HUES6 (cell line): ENCODE measurements around the gene OR5AL1.
"Not testable (repeated sequence)": the region's sequence is repeated elsewhere in the genome, so short reads cannot be mapped to it uniquely, and the experiment has no call there.

Experiments used
- H3K27ac ChIP-seq: 2 replicates; pipeline ENCODE4 v1.7.0; 2013; ENCODE audit warnings: low read depth, mild to moderate bottlenecking, low read length, inconsistent platforms
- H3K27me3 ChIP-seq: 2 replicates; pipeline ENCODE4 v1.6.1; 2013; ENCODE audit warnings: low read length; ENCODE audit not compliant: control insufficient read depth, insufficient read depth
- H3K36me3 ChIP-seq: 2 replicates; pipeline ENCODE4 v1.6.1; 2013; ENCODE audit warnings: low read length; ENCODE audit not compliant: control insufficient read depth, insufficient read depth
- H3K4me1 ChIP-seq: 2 replicates; pipeline ENCODE4 v1.6.1; 2013; ENCODE audit warnings: low read length; ENCODE audit not compliant: control insufficient read depth, insufficient read depth
- H3K4me3 ChIP-seq: 2 replicates; pipeline ENCODE4 v1.5.1; 2013; ENCODE audit warnings: low read depth, low read length
- H3K9ac ChIP-seq: one replicate; pipeline ENCODE4 v1.6.1; 2013; ENCODE audit warnings: mild to moderate bottlenecking, low read length
- H3K9me3 ChIP-seq: 2 replicates; pipeline ENCODE4 v1.6.1; 2013; ENCODE audit warnings: low read depth, low read length; ENCODE audit not compliant: control insufficient read depth, insufficient read depth

The OR5AL1 gene

DNA sequence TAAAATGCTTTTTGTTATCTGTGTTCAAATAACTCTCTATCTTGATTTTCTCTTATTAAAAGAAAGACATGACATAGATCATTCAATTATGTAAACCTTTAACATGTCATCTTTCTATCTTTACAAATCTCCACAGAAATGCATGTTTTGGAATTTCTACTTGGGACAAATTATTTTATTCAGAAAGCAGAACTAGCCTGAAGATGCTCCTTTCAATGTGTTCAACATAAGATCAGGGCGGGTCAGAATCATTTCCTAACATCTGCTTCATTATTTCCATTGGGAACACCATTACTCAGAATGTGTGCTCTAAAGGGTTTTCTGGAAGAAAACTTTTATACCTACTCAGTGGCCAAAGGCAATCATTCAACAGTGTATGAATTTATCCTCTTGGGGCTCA is at the start of gene OR5AL1:
Gene OR5AL1, plus strand, starts transcription at position 301 of the 400 bp plus-strand sequence.
- Histone ChIP-seq H3K27ac (no peak within 1 kb of the TSS), H3K9ac (no peak within 1 kb of the TSS), H3K36me3 (no peaks in the 10 kb centered on the region), H3K4me1 (no peaks in the 10 kb centered on the region), H3K9me3 (peaks cover 8% of the 10 kb centered on the region; the same call in 1 of the 2 replicates), H3K4me3 (no peak within 1 kb of the TSS), H3K27me3 (no peaks in the 10 kb centered on the region)

DNA sequence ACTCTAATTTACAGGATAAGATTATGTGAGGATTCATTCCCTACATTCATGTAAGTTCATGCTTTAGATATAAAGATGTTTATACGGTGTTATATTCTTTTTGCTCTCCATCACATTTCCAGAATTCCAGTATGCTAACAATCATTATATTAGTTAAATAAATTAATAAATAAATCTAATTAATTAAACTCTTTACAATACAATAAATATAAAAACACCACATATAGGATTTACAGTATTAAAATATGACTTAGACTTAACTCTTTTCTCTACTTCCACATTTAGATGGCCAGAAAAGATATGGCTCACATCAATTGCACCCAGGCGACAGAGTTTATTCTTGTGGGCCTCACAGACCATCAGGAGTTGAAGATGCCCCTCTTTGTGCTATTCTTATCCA is 37.2 kb upstream of the OR5AL1 start, which contains the start of gene OR8U1:
Gene OR8U1, plus strand, starts transcription at position 301 of the 400 bp plus-strand sequence. Its CDS starts 0 bp downstream, at position 301.
- Histone ChIP-seq H3K36me3 (no peaks in the 10 kb centered on the region), H3K4me3 (no peak within 1 kb of the TSS), H3K4me1 (no peaks in the 10 kb centered on the region), H3K9me3 (no peaks in the 10 kb centered on the region), H3K27me3 (no peaks in the 10 kb centered on the region), H3K27ac (no peak within 1 kb of the TSS), H3K9ac (no peak within 1 kb of the TSS)

DNA sequence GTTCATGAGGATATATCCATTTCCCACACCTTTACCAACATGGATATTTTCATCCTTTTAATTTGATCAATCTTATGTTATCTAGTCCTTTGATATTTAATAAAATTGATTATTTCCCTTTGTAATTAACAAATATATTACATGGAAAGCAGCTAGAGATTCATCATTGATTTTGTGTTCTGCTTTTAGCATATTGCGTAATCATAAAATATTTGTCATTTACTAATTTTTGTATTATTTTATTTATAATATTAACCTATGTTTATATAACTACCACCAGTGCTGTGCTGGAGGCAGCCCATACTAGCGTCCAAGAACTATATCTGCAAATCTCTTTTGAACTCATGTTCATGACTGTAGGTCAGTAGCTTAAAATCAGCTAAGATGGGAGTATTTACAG is 32.4 kb upstream of the OR5AL1 start:
- Histone ChIP-seq H3K9me3 (no peaks in the 10 kb centered on the region), H3K9ac (no peak overlapping the region), H3K27ac (no peak overlapping the region), H3K4me1 (no peaks in the 10 kb centered on the region), H3K4me3 (no peak overlapping the region), H3K27me3 (no peaks in the 10 kb centered on the region), H3K36me3 (no peaks in the 10 kb centered on the region)

DNA sequence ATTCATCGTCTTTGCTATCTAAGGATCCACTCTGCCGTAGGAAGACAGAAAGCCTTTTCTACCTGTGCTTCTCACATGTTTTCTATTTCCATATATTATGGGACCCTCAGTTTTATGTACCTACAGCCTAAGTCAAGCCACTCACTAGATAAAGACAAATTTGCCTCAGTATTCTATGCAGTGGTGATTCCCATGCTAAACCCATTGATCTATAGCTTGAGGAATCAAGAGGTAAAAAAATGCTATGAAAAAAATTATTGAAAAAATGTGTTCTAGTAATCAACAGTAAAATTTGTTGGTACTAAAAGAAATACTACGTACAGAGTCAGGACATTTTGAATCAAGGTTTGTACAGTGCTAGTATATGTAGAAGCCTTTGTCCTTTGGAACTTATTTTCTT is 18.1 kb upstream of the OR5AL1 start:
- H3K9me3 ChIP-seq, result no peaks in the 10 kb centered on the region
- H3K27ac ChIP-seq, result no peak overlapping the region
- H3K27me3 ChIP-seq, result no peaks in the 10 kb centered on the region
- no peaks in the 10 kb centered on the region for H3K4me1 ChIP-seq
- H3K4me3 ChIP-seq, result no peak overlapping the region
- H3K9ac ChIP-seq, result no peak overlapping the region
- no peaks in the 10 kb centered on the region for H3K36me3 ChIP-seq

DNA sequence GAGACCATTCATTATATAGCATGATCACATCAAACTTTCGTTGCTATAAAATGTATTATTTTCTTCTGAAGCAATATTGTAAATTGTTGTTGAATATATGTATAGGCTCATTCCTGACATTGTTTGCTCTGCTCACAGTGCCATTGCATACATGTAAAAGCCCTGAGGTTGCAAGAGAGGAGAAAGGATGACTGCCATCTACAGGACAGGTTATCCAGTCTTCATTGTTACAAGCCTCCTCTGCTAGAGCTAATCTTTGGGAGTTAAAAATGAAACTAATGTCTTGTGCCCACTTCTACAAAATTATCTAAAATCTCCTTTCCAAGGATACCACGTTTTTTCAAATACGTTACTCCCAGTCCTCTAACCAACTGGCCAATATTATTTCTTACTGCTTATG is 16.4 kb upstream of the OR5AL1 start:
- no peak overlapping the region for H3K9ac ChIP-seq
- H3K27me3 ChIP-seq, result no peaks in the 10 kb centered on the region
- no peak overlapping the region for H3K27ac ChIP-seq
- no peaks in the 10 kb centered on the region for H3K36me3 ChIP-seq
- no peaks in the 10 kb centered on the region for H3K4me1 ChIP-seq
- H3K9me3 ChIP-seq, result no peaks in the 10 kb centered on the region
- no peak overlapping the region for H3K4me3 ChIP-seq

DNA sequence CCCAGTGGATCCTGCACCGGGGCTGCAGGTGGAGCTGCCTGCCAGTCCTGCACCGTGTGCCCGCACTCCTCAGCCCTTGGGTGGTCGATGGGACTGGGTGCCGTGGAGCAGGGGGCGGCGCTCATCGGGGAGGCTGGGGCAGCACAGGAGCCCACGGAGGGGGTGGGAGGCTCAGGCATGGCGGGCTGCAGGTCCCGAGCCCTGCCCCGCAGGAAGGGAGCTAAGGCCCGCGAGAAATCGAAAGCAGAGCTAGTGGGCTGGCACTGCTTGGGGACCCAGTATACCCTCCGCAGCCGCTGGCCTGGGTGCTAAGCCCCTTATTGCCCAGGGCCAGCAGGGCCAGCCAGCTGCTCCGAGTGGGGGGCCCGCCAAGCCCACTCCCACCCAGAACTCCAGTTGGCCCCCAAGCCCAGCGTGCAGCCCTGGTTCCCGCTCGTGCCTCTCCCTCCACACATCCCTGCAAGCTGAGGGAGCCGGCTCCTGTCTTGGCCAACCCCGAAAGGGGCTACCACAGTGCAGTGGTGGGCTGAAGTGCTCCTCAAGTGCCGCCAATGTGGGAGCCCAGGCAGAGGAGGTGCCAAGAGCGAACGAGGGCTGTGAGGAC is 10.5 kb upstream of the OR5AL1 start:
- H3K36me3 ChIP-seq, H3K27ac ChIP-seq, H3K4me1 ChIP-seq, H3K27me3 ChIP-seq, H3K4me3 ChIP-seq, H3K9ac ChIP-seq, H3K9me3 ChIP-seq: not testable (repeated sequence)

DNA sequence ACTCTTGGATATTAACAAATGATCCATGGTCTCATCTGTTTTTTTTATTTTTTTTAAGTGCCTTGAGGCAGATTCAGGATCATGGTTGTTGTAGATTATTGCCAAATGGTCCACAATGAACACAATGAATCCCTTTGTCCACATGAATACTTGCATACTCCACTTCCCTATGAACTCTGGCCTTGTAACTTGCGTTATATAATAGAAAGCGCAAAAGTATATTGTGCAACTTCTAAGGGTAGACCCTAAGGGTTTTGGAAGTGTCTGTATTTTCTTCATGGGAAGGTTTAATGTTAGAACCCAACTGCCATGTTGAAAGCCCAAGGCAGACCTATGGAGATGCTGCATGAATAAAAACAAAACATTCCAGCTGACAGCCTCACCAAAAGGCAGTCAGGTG is 8.1 kb upstream of the OR5AL1 start:
- Histone ChIP-seq H3K27me3 (no peaks in the 10 kb centered on the region), H3K4me3 (no peak overlapping the region), H3K4me1 (no peaks in the 10 kb centered on the region), H3K9ac (no peak overlapping the region), H3K36me3 (no peaks in the 10 kb centered on the region), H3K27ac (no peak overlapping the region), H3K9me3 (0 out of 2 replicates have a peak, but pooled peaks cover 3% of the 10 kb centered on the region)

DNA sequence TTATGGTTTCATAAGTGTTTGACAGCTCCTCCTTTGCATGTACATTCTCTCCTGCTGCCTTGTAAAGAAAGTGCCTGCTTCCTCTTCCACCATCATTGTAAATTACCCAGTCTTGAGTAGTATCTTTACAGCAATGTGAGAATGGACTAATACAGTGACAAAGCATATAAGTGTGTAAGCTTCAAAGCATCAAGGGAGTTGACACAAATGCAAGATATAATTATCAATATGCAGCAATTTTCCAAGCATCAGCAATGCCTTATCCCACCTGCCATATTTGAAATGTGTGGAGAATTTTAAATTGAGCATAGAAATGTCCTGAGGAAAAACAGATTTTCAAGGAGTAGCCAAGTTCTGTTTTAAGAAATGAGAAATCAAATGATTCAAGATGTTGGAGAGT is 1.7 kb upstream of the OR5AL1 start:
- Histone ChIP-seq H3K4me3 (no peak overlapping the region), H3K36me3 (no peaks in the 10 kb centered on the region), H3K27me3 (no peaks in the 10 kb centered on the region), H3K9ac (no peak overlapping the region), H3K9me3 (peaks cover 8% of the 10 kb centered on the region; the same call in 1 of the 2 replicates), H3K4me1 (no peaks in the 10 kb centered on the region), H3K27ac (no peak overlapping the region)

DNA sequence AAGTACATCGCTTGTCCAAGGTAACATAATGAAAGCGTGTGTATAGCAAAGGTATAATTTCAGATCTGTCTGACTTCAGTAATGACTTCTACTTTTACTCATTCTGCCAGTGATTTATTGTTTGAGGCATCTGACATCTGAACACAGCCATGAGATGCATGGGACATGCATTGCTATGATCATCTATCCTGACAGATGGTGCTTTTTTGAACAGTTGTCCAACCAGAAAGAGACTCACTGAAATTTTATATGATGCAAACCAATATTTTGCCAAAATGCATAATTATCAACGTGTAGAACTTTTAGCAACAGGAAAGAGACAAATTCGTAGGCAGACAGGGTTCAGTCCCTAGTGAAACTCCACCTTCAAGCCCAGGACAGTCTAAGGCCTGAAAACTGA is 41.0 kb downstream of the OR5AL1 start:
- H3K27me3 ChIP-seq, result no peaks in the 10 kb centered on the region
- H3K9ac ChIP-seq, result no peak overlapping the region
- no peak overlapping the region for H3K4me3 ChIP-seq
- H3K27ac ChIP-seq, result no peak overlapping the region
- H3K36me3 ChIP-seq, result no peaks in the 10 kb centered on the region
- H3K9me3 ChIP-seq, result no peaks in the 10 kb centered on the region
- H3K4me1 ChIP-seq, result no peaks in the 10 kb centered on the region

DNA sequence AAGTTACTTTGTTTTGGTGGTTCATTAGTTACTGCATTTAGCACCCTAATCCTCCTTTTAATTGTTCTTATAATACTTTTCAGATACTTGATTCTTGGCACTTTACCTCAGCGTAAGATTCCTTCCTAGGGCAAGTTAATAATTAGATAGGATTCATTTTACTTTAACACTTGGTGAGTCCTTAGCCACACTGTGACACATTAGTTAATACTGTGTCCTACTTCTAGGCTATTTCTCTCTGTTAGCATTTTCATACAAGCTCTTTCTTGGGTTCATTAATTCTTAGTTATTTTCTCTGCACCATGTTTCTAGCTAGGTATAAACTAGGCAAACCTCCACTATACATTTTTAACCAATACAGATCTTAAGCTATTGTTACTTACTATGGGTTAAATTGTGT is 44.6 kb downstream of the OR5AL1 start:
- no peaks in the 10 kb centered on the region for H3K4me1 ChIP-seq
- no peak overlapping the region for H3K9ac ChIP-seq
- no peaks in the 10 kb centered on the region for H3K27me3 ChIP-seq
- H3K4me3 ChIP-seq, result no peak overlapping the region
- no peak overlapping the region for H3K27ac ChIP-seq
- H3K36me3 ChIP-seq, result no peaks in the 10 kb centered on the region
- no peaks in the 10 kb centered on the region for H3K9me3 ChIP-seq
